Measurements from ENCODE around the gene BRCA2.
A peak's percentile ranks its signal among the peaks of the same experiment; 100 is the strongest.

The BRCA2 gene

DNA sequence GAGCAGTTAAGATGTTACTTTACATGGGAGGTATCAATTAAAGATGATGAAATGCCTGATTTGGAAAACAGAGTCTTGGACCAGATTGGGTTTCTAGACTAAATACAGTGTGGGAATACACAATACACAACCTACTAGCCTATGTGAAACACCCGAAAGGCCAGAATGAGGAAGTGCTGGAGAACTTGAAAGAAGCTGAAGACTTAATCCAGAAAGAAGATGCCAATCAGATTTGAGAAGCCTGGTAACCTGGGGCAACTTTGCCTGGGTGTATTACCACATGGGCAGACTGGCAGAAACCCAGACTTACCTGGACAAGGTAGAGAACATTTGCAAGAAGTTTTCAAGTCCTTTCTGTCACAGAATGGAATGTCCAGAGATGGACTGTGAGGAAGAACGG, 69.4 kb downstream of the BRCA2 start:
- no peak for DNase-seq

DNA sequence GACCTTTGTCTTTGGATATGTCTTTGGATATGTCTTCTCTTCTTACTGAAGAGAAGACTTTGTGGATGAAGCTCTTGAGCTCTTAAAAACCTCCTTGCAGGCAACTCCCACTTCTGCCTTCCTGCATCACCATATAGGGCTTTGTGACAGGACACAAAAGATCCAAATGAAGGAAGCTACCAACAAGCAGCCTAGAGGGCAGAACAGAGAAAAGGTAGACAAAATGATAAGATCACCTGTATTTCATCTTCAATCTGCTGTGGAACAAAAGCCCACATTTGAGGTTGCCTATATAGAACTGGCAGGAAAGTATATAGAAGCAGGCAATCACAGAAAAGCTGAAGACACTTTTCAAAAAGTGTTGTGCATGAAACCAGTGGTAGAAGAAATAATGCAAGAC, 70.1 kb downstream of the BRCA2 start:
- DNase-seq: no peak

DNA sequence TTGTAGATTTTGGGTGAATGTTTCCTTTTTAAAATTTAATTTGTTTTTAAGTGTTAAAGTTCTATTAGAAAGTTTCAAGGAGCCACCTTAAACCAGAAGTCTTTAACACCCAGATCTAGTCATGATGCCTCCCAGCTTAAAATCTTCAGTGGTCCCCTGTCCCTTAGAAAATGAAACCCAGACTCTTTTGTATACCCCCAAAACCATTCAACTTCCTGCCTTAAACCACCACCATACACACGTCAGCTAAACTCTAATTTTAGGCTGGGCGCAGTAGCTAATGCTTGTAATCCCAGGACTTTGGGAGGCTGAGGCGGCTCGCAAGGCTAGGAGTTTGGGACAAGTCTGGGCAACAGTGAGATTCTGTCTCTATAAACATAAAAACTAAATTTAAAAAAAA, 74.7 kb downstream of the BRCA2 start:
- no peak for DNase-seq

DNA sequence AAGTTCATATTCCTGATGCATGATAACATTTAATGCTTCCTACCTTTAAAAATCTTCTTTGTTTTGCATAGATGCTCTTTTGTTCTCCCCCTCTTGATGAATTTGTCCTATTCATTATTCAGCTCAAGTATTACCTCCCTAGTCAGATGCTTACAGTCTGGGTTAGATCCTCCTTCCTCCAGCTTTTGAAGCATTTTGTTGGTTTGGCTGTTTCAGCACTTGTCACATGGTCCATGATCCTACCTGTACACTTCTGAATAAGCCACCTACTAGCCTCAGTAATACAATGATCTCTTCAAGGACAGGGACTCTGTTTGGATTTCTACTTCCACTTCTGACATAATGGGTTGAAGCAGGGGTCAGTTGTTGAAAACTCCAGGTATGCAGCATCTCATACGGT, 75.2 kb downstream of the BRCA2 start:
- no peak for DNase-seq

DNA sequence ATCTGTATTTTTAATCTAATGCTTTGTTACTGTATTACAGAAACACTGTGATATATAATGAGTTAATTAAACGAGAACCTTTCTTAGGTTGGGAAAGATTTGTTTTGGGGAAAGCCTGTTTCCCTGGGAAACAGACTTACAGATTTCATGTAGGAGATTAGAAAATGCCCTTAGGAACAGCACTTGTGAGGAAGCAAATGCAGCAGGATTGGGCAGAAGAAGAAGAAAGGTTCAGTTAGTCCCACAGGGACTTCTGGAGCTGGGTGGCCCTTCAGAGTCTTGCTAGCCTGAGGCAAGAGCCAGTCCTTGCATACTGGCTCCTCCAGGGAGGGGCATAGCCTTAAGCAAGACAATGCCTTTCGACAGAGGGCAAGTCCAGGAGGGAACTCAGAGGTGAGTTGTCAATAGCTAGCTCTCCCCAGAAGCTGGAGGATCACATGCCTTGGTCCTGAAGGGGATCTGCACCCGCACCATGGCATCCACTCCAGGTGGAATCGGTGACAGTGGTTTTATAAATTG, 75.9 kb downstream of the BRCA2 start:
- no peak for DNase-seq

DNA sequence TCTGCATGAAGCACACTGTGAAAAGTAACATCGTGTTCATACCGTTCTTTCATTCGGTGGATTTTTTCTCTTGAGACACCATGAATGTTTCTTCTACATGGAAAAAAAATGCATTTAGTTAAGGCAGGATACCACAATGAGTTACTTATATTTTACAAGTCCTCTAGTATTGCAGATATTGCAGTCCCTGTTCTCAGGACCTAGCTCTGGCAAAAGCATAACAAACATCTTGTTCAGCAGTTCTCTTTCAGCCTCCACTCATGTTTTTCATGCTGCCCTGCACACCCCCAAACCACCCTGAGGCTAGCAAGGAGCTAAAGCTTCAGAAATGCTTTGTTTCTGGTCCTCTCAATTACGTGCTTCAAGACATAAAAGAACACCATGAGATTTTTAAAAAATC, 87.8 kb downstream of the BRCA2 start:
- no peak for DNase-seq

DNA sequence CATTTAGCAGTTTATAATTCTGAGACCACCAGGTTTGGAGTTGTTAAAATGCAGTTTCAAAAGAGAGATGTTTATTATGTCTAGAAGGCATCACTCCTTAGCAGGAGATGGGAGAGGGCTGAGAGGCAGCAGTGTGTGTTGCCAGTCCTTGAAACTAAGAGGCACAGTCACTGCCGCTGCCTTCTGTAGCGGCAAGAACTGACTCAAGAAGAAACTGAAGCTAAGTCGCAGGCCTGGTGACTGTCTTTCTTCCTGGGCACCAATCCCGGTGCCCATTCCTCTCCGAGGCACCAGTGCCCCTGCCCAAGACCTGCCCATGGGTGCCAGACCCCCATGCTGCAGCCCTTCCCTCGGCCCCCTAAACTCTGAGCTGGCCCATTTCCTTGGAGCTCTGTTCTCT, 92.5 kb downstream of the BRCA2 start:
- peak in 1 of 2 experiments; percentile 22 for DNase-seq

DNA sequence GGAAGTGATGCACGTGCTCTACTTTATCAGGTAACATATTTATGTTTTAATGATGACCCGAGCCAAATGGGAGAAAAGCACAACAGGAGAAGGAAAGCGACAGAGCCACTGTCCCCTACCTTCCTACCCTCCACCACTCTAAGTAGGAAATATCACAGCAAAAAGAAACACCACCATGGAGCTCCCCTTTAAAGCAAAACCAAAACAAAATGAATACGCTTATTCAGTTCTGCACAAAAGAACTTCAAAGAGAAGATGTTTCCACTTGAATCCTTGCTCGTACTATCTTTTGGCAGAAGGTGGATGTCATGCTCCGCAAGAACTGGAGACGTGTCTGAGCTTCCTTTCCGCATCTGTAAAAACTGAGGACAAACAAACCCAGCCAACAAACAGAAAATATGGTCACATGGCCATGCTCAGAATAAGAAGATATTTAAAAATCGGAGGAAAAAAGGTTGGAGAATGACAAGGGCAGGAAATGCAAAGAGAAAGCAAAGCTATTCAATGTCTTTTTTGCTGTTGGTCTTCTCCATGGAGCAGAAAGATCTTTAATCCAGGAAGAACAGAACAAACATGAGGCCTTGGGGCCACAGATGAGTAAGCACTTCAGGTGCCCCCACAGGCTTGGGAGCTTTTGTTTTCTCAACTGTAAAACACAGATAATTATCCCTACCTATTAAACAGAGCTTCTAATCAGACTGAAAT, 93.1 kb downstream of the BRCA2 start:
- DNase-seq: no peak

DNA sequence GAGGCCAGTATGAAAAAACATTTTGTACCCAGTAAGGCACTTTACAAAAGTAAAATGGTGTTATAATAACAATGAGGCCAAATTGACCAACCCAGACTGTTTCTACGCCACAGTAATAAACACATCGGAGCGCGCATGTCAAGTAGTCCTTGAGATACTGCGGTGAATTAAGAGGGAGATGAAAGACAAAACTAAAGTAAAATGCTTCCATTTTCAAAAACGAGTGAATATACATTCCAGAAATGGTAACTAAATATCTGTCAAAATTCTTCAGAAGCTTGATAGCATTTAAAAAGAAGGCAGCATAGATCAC, 93.6 kb downstream of the BRCA2 start:
- no peak for DNase-seq

DNA sequence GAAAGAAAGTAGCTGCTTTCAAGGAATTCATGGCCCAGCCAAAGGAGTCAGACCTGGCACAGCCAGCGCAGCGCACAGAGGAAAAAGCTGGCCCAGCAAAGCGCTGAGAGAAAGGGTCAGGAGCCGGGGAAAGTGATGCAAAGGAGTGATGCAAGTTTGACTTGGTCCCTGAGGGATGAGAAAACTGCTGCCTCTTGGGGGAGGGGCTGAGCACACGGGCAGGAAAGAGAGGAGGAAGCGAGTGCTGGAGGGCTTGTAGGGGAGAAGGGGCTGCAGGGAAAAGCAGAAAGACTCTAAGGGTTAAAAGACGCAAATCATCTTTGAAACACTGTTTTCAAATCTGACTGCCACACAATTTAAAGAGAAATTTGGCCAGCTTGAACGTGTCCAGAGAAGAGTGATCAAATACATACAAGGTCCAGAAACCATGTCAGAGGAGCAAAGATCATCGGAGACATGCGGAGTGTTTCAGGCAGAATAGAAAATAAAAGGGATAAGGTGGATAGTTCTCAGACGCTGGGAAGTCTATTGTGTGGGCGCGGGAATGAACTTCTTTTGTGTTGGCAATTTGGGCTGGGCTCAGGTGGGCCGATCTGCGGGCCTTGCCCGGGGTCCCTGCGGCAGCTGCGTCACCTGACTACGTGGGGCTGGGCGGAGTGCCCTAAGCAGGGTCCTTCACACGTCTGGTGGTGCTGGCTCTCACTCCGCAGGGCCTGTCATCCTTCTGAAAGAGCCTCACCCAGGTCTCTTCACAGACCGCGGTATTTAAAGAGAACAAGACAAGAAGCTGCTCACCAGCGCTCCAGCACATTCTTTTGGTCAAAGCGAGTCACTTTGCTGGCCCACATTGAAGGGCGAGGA, 94.5 kb downstream of the BRCA2 start:
- DNase-seq: no peak

DNA sequence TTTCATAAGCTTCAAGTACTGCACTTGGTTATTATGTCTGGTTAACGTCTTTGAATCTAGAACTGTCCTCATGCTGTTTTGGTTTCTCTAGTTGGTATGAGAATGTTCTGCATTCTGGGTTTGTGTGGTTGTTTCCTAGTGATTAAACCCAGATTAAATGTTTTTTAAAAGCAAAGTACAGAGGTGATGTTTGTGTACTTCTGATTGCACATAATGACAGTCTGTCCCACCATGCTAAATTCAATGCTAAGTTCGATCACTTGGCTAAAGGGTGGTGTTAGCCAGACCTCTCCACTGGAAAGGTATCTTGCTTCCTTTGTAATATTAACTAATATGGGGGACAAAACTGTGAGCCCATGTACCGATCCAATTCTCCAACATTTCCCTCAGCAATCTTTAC, 98.0 kb downstream of the BRCA2 start:
- no peak for DNase-seq

DNA sequence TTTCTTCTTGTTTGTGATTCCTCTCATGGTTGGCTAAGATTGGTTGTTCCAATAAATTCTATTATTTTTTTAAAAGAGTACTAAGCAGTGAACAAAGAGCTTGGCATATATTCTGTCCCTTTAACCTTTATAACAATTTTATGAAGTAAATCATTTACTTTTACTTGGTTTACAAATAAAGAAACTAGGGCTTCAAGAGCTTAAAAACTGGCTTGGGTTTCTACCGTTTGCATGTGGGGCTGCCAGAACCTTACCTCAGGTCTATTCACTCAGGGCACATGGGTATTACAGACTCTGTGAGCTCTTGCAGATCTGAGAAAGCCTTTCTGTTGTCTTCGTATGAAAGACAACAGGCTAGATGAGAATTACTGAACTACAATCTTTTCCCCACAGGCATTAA, 99.3 kb downstream of the BRCA2 start:
- no peak for DNase-seq

DNA sequence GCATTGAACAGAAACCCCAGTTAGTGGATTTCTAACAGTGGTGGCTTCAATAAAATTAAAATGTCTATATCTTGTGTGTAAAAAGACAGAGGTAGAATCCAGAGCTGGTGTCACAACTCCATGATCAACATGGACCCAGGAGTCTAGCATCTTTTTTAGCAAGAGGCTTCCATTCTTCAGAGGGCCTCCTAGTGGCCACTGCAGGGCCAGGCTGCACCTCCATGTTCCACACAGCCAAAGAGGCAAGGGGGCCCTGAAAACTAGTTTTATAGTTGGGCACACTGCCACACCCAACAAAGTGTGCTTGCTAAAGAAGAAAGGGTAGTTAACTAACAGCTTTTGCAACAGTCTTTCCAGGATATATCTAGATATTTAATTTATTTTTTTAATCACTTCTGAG, 99.7 kb downstream of the BRCA2 start:
- peak in 1 of 2 experiments; percentile 24 for DNase-seq

DNA sequence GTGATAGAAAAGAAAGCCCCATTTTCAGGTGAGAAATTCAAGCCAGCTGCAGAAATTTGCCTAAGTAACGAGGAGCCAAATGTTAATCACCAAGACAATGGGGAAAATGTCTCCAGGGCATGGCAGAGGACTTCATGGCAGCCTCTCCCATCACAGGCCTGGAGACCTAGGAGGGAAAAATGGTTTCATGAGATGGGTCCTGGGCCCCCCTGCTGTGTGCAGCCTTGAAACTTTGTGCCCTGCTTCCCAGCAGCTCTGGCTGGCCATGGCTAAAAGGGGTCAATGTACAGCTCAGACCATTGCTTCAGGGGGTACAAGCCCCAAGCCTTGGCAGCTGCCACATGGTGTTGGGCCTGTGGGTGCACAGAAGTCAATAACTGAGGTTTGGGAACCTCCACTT, 102.7 kb downstream of the BRCA2 start:
- DNase-seq: no peak

DNA sequence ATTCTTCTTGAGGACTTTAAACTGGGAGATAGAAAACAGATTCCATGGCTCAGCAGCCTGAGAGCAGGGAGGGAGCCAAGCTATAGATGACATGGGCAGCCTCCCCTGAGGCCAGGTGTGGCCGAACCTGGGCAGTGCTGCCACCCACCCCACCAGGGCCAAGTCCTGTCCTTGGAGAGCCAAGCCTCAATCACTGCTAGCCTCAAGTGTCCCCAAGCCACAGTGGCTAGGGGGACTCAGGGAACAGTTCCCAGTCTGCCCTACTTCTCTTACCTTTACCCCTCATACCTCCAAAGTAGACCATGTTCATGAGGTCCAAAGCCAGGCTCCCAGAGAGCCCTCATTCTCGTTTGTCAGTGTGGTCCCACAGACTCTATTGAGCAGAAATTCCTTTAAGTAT, 104.6 kb downstream of the BRCA2 start:
- DNase-seq: no peak

DNA sequence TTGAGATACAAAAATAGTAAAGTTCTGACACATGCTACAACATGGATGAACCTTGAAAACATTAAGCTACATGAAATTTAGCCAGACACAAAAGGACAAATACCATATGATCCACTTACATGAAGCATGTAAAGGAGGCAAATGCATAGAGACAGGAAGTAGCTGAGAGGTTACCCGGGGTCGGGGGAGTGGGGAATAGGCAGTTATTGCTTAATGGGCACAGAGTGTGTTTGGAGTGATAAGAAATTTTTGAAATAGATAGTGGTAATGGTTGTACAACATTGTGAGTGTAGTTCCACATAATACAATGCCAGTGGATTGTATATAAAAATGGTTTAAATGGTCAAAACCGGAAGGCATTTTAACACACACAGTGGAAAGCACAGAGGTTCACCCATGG, 108.3 kb downstream of the BRCA2 start:
- DNase-seq: no peak

DNA sequence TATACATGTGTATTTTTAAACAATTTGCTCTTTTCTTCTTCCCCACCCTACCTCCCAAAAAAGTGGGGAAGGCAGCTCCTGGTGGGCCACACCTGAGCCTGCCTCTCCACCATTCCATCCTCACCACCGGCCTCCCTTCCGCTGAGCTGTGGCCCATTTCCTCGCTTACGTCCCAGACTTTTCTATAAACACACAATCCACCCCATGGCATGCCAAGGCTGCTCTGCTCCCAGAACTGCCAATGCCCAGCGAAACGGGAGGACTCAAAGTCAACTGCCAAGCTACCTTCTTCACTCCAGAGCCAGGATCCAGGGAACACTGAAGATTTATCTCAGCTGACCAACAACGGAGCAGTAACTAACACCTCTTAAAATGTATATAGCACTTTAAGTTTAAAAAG, 109.8 kb downstream of the BRCA2 start:
- no peak for DNase-seq

DNA sequence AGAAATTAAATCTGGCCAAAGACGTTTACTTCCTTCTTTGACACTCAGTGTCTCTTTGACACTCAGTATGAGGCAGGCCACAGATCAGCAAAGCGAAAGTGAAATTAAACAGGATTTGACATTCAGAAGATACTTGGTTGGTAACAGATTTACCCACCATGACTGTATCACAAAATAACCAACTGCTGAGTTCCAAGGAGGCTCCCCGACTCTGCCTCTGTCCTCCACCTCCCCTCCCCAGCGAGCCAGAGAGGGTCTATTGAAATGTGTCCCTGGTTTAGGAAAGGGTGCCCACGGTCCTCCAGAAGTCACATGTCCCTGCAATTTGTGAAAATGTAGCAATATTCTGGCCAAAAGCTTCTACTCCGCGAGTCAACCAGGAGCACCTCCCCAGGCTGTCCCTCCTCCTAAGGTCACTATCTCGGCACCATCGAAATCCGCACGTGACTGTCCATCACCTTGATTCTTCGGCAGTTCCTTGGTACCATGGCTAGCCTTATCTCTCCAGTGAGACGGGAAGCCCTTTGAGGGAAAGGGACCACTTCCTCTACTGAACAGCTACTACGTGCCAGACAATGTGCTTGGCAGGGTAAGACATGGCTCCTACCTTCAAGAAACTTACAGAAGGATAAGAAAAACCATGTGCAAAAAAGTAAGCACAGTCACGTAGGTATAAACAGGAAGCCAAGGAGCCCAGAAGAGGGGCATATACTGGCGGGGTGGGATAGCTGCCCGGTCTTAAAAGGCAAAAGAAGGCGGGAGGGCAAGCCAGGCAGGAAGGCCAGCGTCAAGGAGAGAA, 111.1 kb downstream of the BRCA2 start:
- peak; percentile 33 to 43 for DNase-seq

DNA sequence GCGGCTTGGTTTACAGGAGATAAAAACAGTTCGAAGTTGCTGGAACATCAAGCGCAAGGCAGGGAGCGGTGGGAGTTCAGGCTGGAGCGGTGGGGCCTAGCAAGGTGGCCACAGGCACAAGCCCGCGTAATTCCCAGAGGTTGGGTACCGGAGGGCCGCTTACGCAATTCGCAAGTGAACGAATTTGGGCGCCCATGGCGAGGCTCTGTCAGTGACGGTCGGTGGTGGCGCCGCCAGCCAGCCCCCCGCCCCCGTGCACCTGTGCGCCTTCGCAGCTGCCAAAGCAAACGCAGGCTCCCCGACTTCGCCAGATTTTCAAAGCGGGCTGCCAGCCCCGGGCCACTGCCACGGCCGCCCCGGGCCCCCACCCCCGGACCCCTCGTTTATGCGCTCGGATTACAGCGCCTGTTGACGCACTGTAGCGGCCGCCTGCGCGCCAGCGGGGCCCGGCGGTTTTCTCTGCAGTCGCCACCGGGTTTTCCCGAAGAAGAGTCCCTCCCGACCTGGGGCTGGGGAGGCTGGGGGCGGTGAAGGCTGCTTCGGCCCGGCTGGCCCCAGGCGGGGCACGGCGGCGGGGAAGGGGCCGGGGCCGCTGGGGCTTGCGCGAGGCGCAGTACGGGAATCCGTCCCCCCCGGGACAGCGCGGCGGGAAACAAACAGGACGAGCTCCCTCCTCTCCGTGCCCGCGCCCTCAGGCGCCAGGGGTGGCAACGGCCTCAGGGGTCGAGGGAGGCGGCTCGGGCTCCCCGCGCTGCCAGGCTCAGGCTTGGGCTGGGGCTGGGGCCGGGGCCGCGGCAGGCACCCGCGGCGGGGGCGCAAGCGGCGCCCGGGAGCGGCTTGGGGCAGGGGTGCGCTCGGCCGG, 111.9 kb downstream of the BRCA2 start:
- peak; percentile 63 to 66 for DNase-seq

DNA sequence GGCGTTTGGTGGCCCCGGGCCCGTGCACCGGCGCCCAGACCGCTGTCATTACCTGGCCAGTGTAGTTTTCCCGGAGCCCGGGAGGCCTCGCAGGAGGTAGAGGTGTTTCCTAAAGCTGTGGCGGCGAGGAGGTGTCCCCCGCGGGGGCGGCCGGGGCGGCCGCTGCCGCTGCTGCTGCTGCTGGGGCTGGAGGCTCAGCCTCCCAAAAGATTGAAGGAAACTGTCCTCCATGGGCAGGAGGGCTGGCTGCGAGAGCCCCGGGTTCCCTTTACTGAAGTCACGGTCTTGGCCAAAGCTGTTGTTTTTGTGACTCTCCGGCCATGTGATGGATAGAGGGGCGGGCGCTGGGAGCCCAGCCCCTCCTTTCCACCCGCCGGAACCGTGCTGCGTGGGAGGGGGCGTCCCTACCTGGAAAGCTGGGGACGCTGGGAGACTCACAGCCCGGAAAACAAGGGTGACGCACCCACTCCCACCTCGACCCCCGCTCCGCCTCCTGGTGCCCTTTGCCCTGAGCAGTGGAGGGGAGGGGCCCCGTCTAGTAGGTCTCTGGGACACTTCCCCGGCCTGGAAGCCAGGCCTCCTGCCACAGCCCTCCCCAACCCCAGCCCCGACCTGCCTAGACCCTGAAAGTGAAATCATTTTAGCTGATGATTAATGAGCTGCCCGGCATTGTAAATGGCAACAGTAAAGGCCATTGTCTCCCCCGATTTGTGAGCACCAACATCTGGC, 112.7 kb downstream of the BRCA2 start, which contains the start of gene N4BP2L1:
N4BP2L1 (minus strand) TSS at position 279 of the 729 bp plus-strand sequence; CDS start at position 231, 48 bp downstream.
- peak; percentile 90 to 92 for DNase-seq

DNA sequence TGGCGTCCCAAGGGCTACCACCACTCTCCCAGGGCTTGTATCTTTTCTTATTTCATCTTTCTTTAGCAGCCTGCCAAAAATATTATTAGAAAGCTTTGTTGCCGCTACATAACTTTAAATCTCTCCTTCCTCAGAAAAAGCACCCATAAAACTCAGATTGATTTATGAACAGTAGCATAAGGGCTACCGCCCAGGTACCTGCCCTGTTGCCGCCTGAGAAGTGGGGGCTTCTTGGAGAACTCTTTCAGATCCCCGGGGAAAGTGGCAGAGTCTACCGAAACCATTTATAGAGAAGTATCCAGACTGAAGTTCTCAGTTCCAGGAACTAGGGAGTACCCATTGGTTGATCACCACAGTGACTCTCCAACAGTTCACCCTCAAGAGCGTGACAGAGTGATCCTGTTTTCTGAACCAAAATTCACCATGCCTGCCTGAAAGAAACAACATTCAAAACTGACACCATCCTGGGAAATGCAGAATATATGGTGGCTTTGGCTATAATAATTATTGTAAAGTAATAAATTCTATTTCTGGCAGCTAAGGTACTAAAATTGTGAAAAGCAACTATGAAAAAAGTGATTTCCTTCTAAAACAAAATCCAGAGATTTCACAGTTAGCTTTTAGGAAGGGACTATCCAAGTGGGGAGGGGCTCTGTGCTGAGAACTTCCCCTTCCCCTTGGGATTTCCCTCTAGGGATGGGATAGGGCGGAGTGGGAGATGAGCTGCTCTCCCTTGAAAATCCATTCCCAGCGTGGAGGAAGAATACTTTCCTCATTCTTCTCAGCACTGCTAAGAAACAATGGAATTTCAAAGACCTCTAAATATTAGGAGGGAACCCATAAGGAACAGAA, 113.5 kb downstream of the BRCA2 start:
- peak in 1 of 2 experiments; percentile 18 for DNase-seq
